ENCODE results near the gene BMPER. TPM values are rescaled to one million over a fixed set of nuclear protein-coding genes. Genes with fewer than 3 reads are reported as not detected.

The BMPER gene
- total and polyA plus RNA-seq, 2 of the 8 experiments (the other 6 are each of a cell fraction or from before 2014, with no cell fraction given): 0.33 to 0.69 TPM

DNA sequence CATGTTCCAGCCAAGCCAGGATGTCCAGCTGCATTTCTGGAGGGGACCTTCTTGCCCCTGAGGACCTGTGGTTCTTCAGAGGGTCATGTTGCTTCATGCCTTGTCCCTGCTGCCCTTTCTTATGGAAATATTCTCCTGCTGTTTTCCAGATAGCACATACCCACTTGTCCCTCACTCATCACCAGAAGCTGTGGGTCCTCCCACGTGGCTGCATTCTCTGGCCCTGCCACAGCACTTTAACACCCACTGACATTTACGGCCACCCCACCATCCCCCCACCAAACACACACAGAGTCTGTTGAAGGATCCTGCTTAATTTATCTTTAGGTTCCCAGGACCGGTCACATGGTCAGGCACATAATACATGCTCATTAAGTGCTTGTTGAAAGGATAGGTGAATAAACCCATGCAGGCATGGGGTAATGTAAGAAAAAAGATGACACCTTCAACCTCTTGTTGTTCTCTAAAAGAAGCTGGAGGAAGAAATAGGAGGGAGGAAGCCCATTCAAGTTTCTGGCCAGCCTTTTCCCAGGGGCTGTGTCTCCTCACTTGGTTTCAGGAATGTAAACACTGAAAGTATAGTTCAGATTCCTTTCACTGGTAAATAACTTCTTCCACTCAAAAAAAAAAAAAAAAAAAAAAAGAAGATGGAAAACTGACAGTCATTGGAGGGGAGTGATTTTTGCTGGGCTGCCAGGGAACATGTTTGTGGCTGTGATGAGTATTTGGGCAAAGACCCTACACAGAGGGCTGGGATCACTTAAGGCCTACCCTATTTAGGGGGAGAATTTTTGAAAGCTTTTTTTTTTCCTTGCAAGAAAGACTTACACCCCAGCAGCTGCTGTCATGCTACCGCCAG is 19.8 kb upstream of the BMPER start (continued):
- no peak for TF ChIP-seq CHD7 (IDR thresholded peaks at IDR 0.05; ENCODE audit: insufficient replicate concordance, low read length)

Data from H1 (cell line).